ENCODE data around the gene KCNK16.

The KCNK16 gene

DNA sequence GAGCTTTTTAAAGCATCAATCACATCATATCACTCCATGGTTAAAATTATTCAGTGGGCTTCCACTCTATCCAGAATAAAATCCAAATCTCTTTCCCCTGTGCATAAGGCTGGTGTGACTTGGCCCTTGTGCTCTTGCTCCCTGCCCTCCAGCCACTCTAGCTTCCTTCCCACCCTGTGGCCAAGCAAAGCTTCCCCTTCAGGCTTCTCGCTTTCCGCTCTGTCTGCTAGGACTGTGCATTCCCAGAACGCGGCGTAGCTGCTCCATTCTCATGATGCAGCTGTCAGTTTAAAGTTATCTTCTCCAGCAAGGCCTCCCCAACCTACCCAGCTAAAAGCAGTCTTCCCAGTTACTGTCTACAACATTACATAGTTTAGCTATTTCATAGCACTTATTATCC lies 19.4 kb upstream of the KCNK16 start:
- no peak for DNase-seq (ENCODE audit: low read depth in 2 of 2)

DNA sequence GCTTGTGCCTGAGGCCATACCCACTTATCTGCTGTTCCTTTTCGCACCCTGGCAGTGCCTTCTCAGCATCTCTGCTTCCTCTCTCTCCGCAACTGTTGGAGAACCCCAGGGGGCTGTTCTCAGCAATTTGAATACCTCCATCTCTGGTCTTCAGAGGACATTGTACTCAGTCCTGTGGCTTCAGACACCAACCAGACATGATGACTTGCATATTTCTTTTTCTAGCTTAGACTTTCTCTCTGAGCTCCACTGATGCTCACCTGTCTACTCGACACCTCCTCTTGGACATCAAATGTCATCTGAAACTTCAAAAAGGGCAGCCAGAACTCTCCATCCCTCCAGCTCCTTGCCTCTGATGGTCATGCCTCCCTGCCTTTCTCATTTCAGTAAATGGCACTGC lies 18.9 kb upstream of the KCNK16 start:
- no peak for DNase-seq (ENCODE audit: low read depth in 2 of 2)

DNA sequence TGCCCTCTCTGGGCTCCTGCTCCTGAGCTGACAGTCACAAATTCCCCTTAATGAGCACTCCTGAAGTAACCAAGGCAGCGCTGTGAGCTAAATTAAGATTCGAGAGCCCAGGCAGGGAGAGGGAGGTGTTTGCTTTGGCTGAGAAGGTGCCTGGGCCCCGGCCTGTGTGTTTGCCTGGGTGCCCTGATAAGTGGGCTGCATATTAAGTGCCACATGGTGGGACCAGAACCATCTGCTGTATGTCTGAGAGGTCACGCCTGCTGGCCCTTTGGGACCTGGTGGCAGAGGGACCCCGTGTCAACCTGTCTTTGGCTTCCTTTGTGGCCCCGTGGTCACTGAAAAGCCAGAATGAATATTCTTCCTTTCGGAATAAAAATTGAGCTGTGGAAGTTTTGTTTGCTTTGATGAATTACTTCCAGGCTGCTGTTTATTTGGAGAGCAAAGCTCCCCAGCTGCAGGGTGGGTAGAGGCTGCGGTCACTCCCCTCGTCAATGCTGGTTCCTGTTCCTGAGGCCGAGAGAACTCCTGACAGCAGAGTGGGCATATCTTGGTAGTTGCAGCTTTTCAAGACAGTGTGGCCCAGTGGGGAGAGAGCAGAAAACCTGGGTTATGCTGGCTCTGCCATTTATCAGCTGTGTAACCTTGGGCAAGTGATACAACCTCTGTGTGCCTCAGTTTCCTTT lies 17.5 kb upstream of the KCNK16 start:
- no peak for DNase-seq (ENCODE audit: low read depth in 2 of 2)

DNA sequence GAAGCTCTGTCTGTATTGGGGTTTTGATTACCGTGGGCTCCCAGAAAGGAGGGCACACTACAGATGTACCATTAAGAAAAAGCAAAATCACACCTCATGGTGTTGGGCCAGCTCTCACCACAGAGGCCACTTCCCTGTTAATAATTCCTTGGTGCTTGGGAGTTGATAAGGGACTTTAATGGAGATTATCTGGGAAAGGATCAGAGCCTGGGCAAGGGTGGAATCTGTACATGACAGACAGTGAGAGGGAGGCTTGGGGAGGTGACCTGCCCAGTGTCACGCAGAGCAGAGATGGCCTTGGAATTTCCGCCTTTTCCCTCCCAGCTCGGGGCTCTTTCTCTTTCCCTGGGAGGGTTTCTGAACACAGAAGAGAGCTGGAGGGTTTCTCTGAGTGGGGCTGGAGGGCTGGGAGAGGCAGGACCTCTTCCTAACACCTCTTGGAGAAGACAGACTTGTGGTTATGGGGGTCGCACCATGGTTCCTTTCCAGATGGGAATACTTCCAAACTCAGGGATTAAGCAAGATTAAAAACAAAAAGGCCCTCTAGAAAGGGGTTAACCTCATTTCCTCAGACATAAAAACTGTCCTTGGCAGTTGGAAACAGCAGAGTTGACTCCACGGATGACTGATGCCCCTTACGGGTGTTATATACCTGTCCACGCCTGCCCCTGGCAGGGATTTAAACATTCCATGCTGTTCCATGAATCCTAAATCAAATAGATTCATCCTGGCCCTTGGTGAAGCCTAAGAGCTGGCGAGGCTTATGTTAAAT lies 16.8 kb upstream of the KCNK16 start:
- DNase-seq (ENCODE audit: low read depth in 2 of 2) = no peak

DNA sequence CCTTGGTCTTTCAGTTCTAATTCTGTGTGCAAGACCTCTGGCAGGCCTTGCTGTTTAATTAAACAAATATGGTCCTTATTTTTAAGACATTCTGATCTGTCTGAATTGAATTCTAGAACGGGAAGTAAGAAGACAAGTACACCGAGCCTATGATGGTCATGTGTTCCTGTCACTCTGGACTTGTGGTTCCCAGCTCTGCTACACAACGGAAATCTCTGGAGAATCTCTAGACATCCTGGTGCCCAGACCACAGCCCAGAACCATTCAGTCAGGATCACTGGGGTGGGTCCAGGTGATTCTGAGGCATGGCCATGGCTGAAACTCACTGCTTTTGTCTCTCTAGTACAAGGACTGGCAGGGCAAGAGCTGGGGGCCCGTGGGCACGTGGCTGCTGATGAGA lies 15.9 kb upstream of the KCNK16 start:
- no peak for DNase-seq (ENCODE audit: low read depth in 2 of 2)

DNA sequence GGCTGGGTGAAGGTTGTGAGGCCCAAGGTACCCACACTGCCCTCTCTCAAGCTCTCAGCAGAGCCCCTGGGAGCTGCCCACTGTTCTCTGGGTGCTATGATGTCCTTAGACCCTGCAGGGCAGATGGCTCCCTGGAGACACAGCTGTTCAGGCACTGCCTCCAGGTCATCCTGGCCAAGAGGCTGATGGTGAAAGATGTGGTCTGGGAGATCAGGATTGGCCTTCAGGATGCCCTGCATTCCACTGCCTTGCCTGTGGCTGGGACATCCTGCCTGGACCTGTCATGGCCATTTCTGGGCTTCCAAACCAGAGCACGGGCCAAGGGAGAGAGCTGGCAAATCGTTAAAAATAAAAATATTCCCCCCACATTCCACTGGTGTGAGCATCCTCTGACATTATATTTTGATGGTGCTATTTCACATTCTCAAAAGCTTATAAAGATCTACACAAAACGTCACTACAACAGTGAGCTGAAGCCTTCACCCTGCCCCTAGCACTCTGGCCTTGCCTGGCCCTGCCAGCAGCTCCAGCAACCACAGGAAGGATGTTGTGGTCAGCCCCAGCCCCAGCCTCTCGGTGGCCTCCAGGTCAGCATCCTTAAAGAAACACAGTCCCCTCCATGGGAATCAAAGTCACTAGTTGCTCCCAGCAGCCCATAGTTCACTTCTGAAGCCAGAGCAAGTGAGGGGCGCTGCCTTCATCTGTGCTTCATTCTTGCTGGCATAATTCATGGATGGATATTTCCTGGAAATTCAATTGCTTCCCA lies 13.5 kb upstream of the KCNK16 start:
- DNase-seq (ENCODE audit: low read depth in 2 of 2) = no peak

DNA sequence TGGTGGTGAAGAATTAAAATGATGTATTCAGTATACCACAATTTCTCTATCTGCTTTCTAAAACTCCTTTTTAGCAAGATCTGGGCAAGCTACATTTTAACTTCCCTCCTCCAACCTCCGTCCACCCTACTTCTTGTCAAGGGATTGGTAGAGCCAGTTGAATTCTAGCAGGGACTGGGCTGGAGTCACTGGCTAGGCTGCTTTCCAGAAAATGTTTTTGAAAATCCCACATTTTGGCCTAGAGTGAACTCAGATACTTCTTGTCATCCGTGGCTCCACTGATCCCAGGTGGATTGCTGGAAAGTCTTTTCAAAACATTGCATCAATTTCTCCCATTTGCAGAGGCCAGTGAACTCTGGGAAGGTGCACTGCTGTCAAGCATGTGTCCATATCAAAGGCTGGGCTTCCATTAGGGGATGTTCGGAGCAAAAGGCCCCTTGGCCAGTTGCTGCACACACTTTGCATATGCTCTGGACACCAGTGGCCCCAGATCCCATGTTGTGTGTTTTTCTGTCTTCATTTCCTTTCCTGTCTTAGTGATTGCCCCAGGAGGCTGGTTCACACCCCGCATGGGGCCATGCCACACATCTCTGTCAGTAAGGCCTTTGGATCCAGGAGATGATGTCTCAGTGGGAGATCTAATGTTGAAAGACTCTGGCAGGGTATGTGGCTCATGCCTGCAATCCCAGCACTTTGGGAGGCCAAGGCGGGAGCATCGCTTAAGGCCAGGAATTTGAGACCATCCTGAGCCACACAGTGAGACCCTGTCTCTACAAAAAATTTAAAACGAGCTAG lies 11.3 kb upstream of the KCNK16 start:
- DNase-seq (ENCODE audit: low read depth in 2 of 2) = no peak

DNA sequence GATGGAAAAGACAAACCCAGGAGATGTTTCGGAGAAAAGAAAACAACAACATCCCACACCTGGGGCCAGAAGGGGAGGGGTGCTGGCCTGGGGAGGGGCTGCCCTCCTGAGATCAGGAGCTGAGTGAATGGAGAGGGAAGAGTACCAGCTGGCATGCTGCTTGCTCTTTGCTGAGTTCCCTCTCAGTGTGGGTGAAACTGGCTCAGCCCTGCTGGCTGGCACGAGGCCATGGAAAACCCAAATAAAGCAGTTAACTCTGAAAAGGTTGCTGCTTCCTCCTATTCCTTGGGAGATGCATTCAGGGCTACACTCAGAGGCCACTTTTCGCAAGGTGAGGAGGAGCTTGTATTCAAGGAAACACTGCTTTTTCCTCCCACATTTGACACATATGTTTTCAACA lies 8.0 kb upstream of the KCNK16 start:
- DNase-seq (ENCODE audit: low read depth in 2 of 2) = no peak

DNA sequence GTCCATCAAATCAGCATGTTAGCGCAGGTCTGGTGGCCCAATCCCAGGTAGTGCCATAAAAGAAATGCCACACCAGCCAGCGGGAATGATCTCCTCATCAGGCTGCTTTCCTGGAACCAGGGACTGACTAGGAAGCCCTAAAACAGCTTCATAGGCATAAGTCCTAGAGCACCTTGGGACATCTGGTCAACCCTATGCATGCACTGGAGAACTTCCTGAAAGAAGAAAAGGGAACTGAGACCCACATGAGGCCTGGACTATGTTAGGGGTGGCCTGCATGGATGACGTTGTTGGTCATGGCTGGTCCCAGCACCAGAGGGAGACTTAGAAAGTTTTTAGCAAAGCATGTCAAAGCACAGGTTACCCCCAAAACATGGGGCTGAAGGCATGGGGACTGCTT lies 7.6 kb upstream of the KCNK16 start:
- no peak for DNase-seq (ENCODE audit: low read depth in 2 of 2)

DNA sequence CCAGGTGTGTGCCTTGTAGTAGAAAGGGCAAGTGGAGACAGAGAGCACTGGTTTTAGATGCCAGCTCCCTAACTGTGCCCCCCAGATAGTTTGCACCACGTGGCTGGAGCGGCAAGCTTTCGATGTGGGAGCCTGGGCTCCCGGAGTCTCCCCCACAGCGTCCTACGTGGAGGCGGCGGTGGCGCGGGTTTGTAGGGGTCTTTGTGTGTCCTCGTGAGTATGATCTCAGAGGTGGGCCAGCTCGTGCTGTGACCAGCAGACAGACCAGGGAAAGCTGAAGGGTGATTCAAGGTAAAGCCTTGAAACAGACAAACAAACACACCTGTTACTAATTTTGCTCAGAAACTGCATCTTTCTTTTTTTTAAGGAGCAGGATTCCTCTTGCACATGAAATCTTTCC lies 5.6 kb upstream of the KCNK16 start:
- DNase-seq (ENCODE audit: low read depth in 2 of 2) = no peak

DNA sequence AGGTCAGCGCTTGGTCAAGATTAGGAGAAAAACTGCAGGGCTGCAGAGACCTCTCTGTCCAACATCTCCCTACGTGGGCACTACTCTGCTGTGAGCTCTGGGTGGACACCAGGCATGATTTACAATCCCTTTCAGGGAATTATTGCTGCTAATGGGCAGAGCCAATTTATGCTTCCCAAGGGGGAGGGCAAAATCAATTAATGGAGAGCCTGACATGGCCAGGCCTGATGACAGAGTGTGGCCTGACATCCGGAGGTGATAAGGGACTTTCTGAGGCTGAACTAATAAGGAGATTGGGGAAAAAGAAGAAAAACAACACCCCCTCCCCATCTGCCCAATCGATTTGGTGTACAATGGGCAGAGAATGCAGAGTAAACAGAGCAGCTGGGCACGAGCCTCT lies 5.0 kb upstream of the KCNK16 start:
- no peak for DNase-seq (ENCODE audit: low read depth in 2 of 2)

DNA sequence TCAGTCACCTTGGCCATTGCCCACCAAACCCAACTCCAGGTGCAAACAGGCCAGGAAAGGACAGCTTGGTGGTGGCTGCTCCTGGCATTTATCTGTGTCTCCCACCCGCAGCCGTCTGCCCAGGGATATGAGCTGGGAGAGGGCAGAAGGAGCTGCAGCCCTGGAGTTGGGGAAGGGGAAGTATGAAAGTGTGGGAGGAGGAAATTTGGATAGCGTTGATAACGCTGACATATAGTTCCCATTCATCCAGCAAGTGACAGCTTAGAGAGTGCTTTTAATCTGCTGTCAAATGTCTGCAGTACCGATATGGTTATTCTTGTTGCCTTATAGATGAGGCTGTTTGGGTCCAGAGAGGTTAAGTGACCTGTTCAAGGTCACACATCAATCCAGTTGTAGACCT lies 741 bp downstream of the KCNK16 start:
- DNase-seq (ENCODE audit: low read depth in 2 of 2) = no peak

DNA sequence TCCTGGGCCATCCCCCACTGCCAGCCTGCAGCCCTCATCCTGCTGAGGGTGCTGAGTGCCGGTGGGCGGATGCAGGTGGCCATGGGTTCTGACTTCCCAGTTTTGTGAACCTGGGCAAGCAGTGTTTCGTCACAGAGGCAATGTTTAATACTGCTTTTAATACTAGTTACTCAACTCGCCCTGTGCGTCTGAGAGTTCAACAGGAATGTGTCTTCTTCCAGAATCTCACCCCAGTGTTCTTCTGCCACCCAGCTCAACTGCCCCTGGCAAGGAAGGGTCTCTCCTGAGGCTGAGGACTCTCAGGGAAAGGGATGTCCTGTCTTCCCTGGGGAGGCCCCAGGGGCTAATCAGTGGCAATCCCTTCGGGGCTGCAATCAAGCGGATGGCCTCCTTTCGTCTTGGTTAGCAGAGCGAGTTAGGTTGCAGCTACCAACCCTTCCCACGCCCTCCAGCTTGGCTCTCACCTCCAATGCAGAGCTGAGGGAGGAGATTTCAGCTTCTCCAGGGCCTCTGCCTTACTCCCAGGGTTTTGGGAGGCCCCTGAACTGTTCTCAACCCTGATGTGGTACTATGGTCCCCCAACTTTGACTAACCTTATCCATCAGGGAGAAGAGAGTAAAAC lies 2.0 kb downstream of the KCNK16 start:
- no peak for DNase-seq (ENCODE audit: low read depth in 2 of 2)

DNA sequence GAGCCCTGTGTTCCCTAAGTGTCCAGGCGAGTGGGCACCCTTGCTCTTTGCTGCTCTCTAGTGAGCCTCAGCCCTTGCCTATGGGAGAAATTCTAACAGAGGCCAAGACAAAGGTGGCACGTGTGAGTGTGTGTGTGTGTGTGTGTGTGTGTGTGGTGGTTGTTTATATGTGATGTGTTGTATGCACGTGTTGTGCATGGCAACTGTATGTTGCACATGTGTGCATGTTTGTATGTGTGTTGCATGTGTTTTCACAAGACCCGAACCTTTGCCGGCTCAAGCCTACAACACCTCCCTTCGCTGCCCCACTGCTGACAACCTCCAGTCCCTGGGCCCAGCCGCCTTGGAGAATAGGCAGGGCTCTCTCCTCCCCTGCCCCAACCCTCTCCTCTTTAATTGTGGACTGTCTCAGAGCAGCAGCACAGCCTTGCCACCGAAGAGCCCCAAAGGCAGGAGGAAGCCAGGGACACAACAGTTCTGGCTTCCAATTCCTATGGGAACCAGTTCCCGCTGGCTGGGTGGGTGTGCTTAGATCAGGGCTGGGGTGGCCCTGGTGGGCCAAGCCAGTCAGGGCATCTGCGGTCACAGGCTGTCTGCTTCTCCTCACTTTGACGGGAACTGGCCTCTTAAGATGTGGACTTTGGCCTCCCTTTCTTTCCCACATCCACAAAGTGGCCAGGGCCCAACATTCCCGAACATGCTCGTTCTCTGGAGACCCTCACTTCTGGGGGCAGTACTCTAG lies 2.7 kb downstream of the KCNK16 start:
- DNase-seq (ENCODE audit: low read depth in 2 of 2) = no peak

DNA sequence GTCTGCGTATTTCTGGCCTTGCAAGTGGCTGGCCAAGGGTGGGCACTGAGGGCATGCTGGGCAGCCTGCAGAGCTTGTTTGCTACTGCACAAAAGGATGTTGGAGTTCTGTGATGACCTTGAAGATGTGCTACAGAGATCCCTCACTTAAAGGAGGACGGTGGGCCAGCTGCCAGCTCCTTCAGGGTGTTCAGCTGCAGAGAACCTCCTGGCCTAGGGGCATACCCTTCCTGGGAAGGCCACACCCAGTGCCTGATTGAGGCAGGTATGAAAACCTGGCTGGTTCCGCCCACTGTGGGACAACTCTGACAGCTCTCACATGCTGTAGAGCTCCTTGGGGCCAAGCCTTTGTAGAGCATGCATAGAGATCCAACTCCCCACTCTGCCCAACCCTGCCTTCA lies 5.2 kb downstream of the KCNK16 start:
- no peak for DNase-seq (ENCODE audit: low read depth in 2 of 2)

DNA sequence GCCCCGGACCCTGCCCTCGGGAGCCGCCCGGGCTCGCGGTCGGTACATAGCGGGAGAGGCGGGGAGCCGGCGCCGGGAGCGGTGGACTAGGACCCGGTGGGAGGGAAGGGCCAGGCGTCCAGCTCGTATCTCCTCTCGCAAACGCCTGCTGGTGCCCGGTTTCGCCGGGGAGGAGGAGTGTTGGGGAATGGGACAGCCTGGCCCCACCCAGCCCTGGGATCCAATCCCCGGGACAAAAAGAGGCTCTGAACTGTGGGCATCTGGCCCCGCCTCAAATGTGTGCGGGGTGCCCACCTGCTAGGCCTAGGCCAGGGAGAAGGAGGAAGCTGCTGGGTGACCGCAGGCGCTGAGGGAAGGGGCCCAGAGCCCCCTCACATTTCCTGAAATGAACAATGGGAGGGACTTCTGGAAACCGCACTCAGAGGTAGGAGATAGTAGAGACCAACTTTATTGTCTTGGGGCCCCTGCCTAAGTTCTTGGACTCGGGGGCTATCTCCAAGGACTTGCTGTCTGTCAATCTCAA lies 8.2 kb downstream of the KCNK16 start, which contains the start of gene KCNK17:
Gene KCNK17, minus strand, starts transcription at position 147 of the 523 bp plus-strand sequence. Its CDS starts 99 bp downstream, at position 48.
- DNase-seq (ENCODE audit: low read depth in 2 of 2) = no peak

DNA sequence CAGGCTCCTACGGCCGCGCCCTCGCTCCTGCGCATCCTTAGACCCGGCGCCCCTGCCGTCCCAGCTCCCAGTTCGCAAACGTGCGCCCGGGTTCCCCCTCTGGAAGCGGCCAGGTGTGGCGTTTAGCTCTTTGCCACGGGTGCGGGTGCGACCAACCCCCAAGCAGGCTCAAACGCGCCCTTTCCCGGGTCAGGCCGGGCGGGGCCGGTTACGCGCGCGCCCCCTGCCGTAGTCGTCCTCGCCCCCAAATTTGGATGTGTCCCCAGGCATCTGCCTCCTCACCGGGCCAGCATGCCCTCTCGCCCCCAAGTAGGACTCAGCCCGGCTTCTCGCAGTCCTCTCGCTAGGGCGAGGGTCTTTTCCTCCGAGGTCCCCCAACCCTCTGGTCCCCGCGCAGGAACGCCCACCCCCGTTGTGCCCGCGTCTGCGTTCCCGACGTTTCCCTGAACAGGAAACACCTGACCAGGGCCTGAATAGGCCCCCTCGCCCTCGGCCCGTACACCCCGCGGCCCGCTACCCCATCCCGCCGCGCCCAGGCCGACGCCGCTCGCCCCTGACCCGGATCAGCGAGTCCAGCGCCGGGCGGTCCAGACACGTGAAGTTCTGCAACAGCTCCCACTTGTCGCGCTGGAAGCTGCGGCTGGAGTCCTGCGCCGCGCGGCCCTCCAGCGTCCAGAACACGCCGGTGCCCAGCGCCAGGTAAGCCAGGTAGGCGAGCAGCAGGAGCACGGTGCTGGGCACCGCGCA lies 8.8 kb downstream of the KCNK16 start:
- DNase-seq (ENCODE audit: low read depth in 2 of 2) = no peak

DNA sequence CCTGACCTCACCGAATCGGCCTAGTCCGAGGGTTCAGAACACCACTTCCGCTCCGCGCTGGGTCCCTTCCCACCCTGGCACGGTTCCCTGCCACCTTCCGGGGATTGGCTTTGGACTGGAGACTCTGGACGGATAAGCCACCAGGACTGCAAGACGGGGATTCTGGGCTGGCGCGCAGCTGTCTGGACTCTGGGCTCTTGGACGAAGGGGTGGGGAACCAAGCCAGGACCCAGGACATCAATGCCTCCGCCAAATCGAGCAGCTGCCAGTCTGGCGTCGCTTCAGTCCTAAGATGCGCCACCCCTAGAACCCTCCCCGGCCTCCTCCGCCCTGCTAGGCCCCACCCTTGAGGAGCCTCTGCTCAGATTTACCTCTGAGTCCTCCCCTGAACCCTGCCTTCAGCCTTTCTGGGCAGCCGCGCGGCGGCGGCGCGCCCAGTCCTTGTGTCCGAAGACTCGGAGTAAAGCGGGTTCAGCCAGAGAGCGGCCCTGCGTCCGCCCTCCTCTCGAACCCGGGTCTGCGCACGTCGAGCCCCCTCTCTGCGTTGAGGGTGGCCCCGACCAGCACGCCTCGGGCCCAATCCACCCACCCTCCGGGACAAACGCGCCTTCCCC lies 9.5 kb downstream of the KCNK16 start:
- DNase-seq (ENCODE audit: low read depth in 2 of 2) = no peak

DNA sequence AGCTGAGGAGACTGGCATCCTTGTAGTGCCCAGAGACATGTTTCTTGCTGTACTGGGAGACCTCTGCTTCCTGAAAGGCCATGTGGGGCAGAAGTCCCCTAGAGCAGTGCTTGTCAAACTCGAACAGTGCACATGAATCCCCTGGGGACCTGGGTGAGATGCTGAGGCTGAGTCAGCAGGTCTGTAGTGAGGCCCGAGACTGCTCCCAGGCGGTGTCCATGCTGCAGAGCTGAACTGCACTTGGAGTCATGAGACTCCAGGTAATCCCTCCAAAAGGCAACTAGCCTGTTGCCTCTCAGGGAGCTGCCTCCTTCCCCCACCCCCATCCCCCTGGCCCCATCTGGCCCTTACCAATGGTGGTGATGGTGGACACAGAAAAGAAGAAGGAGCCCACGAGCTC lies 12.0 kb downstream of the KCNK16 start:
- no peak for DNase-seq (ENCODE audit: low read depth in 2 of 2)

Data from stimulated activated CD4-positive, alpha-beta T cell treated with anti-CD3 and anti-CD28 coated beads, Interleukin-15, amount 100 ng/mL, for 48 hours (primary cell).